ENCODE data around the gene STRIP1. TPM values are rescaled to one million over a fixed set of nuclear protein-coding genes. Genes with fewer than 3 reads are reported as not detected.

The STRIP1 gene
- total RNA-seq, 1 donor from 2014 or later, result 44.1 TPM

- intact Hi-C loops (cut with DNase I), result no loop called here
- ATAC-seq, result no peak
- DNase-seq (ENCODE audit: low spot score), result no peak
These were observed 51.2 kb downstream of the STRIP1 start for GRCh38 chr1:110085671-110086070.

- no peak for DNase-seq (ENCODE audit: low spot score)
- intact Hi-C loops (cut with DNase I), result no loop called here
- no peak for ATAC-seq
These were observed 52.5 kb downstream of the STRIP1 start for GRCh38 chr1:110086961-110087360.

- DNase-seq (ENCODE audit: low spot score) (peak; percentile 68), ATAC-seq (peak; percentile 68)
- intact Hi-C loops (cut with DNase I), result no loop called here
These were observed 53.7 kb downstream of the STRIP1 start for GRCh38 chr1:110087812-110088738.

GRCh38 chr1:110088739-110089316 lies 54.4 kb downstream of the STRIP1 start:
- DNase-seq (ENCODE audit: low spot score) (no peak), ATAC-seq (no peak)
- intact Hi-C loops (cut with DNase I), result no loop called here

DNA sequence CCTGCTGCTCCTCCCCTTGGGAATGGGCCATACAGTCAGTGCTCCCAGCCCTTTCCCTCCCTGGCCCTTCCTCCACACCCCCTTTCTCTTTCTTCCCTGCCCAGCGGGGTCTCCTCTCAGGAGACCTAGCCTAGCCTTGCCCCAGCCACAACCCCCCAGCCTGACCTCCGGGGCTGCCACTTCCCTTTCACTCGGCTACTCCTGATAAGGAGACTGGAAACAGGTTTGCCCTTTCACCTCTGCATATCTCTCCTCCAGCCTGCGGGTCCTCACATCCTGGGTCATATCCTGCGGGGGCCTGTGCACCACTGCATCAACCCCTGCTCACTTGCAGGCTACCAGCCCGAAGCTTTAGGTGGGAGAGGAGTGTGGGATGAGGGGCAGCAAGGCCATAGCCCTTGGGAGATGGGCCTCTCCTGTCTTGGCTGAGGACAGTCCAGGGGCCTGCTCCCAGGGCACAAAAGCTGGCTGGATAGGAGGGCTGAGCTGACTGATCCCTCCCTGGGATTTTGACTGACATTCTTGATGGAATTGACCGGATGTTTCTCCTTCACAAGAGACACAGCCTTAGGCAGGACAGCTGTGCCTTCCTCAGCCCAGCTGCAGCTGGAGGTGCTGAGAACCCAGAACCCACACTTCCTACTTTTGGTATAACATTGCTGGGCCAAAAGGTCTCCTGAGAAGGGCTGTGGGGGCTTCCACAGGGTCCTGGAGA lies 55.3 kb downstream of the STRIP1 start:
- no peak for ATAC-seq

DNA sequence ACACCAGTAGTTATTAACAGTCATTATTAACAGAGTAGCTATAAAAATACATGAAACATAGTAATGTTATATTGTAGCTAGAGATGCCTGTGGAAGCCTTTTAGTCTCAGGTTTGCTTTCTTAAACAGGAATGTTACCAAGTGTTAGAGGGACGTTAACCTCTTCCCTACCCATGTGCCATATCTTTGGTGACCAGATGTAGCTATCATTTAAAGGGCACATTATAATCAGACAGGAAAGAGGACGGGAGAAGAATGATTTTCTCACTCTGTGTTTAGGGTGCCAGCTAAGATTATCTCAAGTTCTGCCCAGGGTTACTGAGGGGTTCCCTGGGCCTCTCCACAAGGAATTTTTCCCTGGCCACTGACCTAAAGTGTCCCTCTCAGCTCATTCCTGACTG lies 57.0 kb downstream of the STRIP1 start:
- intact Hi-C loops (cut with DNase I), result no loop called here
- DNase-seq (ENCODE audit: low spot score) (no peak), ATAC-seq (no peak)

More for the DNA sequence above, 55.3 kb downstream of the STRIP1 start:
- no peak for DNase-seq (ENCODE audit: low spot score)
- intact Hi-C loops (cut with DNase I), result no loop called here

GRCh38 chr1:110091791-110092190 lies 57.4 kb downstream of the STRIP1 start:
- ATAC-seq (no peak), DNase-seq (ENCODE audit: low spot score) (no peak)
- intact Hi-C loops (cut with DNase I), result no loop called here

DNA sequence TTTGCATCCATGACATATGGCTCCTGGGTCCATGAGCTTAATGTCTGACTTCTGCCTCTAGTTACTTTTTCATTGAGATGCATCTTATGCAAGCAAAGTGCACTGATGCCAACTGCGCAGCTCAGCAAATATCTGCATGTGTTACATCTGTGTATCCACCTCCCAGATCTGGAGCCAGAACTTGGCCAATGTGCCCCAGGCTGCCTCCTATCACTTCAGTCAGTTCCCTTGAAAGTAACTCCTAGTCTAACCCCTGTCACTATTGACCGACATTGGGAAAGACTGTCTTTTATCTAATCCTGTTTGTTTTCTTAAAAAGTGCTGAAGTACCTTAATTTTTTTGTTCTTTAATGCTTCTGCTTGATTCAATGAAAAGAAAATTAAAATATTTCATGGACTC lies 58.6 kb downstream of the STRIP1 start:
- ATAC-seq (no peak), DNase-seq (ENCODE audit: low spot score) (no peak)
- intact Hi-C loops (cut with DNase I), result no loop called here

DNA sequence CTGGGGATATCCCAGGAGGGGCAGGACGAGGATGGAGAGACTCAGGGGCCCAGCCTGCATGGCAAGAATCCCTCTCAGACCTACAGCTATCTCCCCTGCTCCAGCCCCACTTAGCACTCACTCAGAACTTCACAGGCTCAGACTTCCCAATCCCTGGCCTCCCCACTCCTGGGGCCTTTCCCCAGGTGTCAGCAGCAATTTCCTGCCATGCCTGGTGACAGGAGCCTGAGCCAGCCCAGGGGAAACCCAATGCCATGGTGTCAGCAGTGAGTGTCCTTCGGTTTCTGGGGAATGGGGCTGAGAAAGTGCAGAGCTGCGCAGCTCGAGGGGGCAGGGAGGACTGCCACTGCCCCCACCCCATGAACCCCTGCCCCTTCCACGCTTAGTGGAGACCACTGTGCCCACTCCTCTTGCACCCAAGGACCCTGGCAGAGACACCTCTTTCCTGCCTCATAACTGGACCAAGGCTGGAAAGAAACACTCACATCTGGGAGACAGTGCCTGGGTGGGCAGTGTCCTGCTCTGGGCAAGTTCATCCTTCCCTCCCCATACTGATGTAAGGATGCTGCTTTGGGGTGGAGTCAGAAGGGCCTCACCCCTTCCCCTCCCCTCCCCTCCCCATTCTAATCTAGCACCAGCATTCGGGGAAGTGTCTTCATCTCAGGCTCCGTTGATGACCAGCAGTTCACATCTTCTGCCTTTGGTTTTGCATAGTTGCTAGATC lies 60.7 kb downstream of the STRIP1 start:
- intact Hi-C loops (cut with DNase I), result no loop called here
- ATAC-seq, result no peak
- no peak for DNase-seq (ENCODE audit: low spot score)

DNA sequence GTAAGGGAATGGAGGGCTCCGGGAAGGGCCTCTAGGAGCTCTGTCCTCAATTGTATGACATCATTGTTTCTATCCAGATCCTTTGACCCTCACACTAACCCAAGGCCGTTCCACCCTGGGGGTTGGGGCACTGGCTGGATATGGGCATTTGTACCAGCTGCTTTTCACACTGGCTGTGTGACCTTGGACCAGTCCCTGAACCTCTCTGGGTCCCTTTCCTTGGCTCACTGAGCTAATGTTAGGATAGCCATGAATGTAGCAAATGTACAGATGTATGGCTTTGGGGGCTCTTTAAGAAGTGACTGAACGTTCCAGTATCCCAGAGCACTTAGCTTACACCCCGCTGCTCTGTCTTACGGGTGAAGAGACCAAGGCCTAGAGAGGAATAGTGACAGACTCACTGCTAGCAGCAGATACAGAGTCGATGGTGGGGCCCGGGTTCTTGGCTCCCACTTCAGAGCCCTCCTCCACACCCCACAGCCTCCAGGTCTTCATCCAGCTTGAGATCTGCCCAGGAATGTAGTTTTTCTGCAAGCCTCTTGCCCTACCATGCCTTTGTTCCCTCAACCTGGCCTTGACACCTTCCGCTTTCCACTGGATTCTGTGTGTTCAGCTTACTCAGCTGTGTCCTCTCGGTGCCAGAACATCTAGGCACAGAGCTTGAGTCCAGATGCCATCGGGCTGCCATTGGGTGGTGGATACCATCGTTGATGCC lies 63.2 kb downstream of the STRIP1 start:
- DNase-seq (ENCODE audit: low spot score), result no peak
- no peak for ATAC-seq
- intact Hi-C loops (cut with DNase I), result no loop called here

GRCh38 chr1:110098222-110099026 lies 64.0 kb downstream of the STRIP1 start:
- DNase-seq (ENCODE audit: low spot score) (no peak), ATAC-seq (no peak)
- intact Hi-C loops (cut with DNase I), result no loop called here

DNA sequence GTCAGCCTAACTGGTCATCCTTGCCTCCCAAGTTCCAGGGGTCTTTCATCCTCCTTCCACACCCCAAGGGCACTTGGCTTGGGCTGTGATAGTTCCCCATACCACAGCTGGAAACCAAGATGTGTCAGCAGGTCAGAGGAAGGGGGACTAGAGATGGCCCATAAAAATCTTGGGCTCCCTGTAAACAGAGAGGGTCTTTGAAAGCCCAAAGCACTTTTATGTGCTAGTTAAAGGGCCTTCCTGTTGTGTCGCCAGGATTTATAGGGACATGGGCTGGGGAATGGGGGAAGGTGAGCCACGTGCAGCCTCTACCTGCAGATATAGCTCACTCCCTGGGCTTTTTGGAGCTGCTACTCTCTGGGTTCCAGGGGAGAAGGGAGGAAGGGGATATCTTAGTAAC lies 65.9 kb downstream of the STRIP1 start:
- ATAC-seq (no peak), DNase-seq (ENCODE audit: low spot score) (no peak)
- intact Hi-C loops (cut with DNase I), result loop anchor here (5.0 kb wide), 1 partner anchor 48 kb away; no protein-coding TSS in a partner anchor

GRCh38 chr1:110102081-110102480 lies 67.7 kb downstream of the STRIP1 start:
- ATAC-seq (no peak), DNase-seq (ENCODE audit: low spot score) (no peak)
- intact Hi-C loops (cut with DNase I), result loop anchor here (5.0 kb wide), 1 partner anchor 50 kb away; no protein-coding TSS in a partner anchor

Other genes with a start within 250 kb of the STRIP1 start
- 61.2 TPM for gene CSF1, start 123.8 kb upstream of the STRIP1 start, total RNA-seq
- 71.3 TPM for gene AHCYL1, start 49.9 kb upstream of the STRIP1 start, total RNA-seq
- not detected for gene ALX3, start 36.0 kb downstream of the STRIP1 start, total RNA-seq
- gene UBL4B, start 77.8 kb downstream of the STRIP1 start, total RNA-seq, result not detected
- gene SLC6A17, start 115.9 kb downstream of the STRIP1 start, total RNA-seq, result not detected
- gene KCNC4, start 175.7 kb downstream of the STRIP1 start, total RNA-seq, result 15.6 TPM